Endothelial cell of umbilical vein (primary cell): ENCODE results near the gene B3GALT6. TPM values are rescaled to one million over a fixed set of nuclear protein-coding genes. Genes with fewer than 3 reads are reported as not detected.

ENCODE experiments used
- BruUV-seq: library from RNA; stranded (reverse); fragments of 400-500 nt; replicated peaks from 2 replicates; lab custom pipeline; 2021; lab: Mats Ljungman, UMichigan
- CTCF ChIA-PET: fragments of 300-600, 350-600 bp; sonication (Branson Sonifier 250); formaldehyde crosslinking; loops from one replicate; lab custom pipeline; 2021; ENCODE audit warnings: antibody characterized with exemption, inconsistent platforms; lab: Charles Lee
- POLR2A ChIA-PET: fragments of 300-600, 350-600 bp; sonication (Branson Sonifier 250); formaldehyde crosslinking; loops from one replicate; lab custom pipeline; 2021; ENCODE audit warnings: antibody characterized with exemption, inconsistent platforms; lab: Charles Lee
- DNase-seq: peaks from one replicate; pipeline ENCODE4 v3.0.0-alpha.2; 2011; ENCODE audit warnings: low read depth, low spot score
- FAIRE-seq: peaks from 2 replicates; lab custom pipeline; 2011; peaks lifted over from hg19 to GRCh38; lab: Jason Lieb, UNC
- H2AFZ ChIP-seq: 2 replicates; pipeline ENCODE4 v1.6.0; 2012; ENCODE audit warnings: low read depth, low read length, control low read depth, inconsistent platforms
- H3K27ac ChIP-seq: 2 replicates; pipeline ENCODE4 v1.5.1; 2011; ENCODE audit warnings: low read depth, mild to moderate bottlenecking, control low read depth, low read length, moderate library complexity; ENCODE audit not compliant: insufficient read depth
- H3K27me3 ChIP-seq, 2 experiments: 2 replicates each; pipeline versions ENCODE4 v1.6.0 to v1.6.1; 2011; ENCODE audit warnings: low read length in 2 of 2, mixed read lengths in 1 of 2; ENCODE audit not compliant: control insufficient read depth in 2 of 2, insufficient read depth in 2 of 2
- H3K36me3 ChIP-seq, 2 experiments: 2 replicates in 1 of 2; 3 replicates in 1 of 2; pipeline ENCODE4 v1.5.1; 2011; ENCODE audit warnings: low read length in 2 of 2, mild to moderate bottlenecking in 1 of 2, moderate library complexity in 1 of 2; ENCODE audit not compliant: control insufficient read depth in 2 of 2, insufficient read depth in 2 of 2; ENCODE audit errors: extremely low read depth in 1 of 2
- H3K4me1 ChIP-seq: 3 replicates; pipeline ENCODE4 v1.5.1; 2011; ENCODE audit warnings: mild to moderate bottlenecking, low read length; ENCODE audit not compliant: control insufficient read depth, insufficient read depth; ENCODE audit errors: extremely low read depth
- H3K4me2 ChIP-seq: 2 replicates; pipeline ENCODE4 v1.6.1; 2011; ENCODE audit warnings: low read length, control low read depth, mixed read lengths; ENCODE audit not compliant: insufficient read depth
- H3K4me3 ChIP-seq, 3 experiments: fragments of 200-600 bp in 1 of 3; sonication (generic), shearing (Covaris generic) in 1 of 3; replicated peaks in 1 of 3; 2 replicates each; pipeline ENCODE4 v1.5.1; 2011 to 2016; ENCODE audit warnings: control low read depth in 3 of 3, low read length in 3 of 3, mild to moderate bottlenecking in 2 of 3, inconsistent platforms in 1 of 3, low read depth in 1 of 3, moderate library complexity in 1 of 3; ENCODE audit not compliant: insufficient read depth in 1 of 3
- H3K79me2 ChIP-seq: 2 replicates; pipeline ENCODE4 v1.6.0; 2012; ENCODE audit warnings: low read length, inconsistent platforms; ENCODE audit not compliant: control insufficient read depth, insufficient read depth
- H3K9ac ChIP-seq: replicated peaks from 2 replicates; pipeline ENCODE3; 2011; ENCODE audit warnings: low read length, control low read depth; ENCODE audit not compliant: insufficient read depth; ENCODE audit errors: extremely low read depth
- H3K9me1 ChIP-seq: replicated peaks from 3 replicates; pipeline ENCODE4 v1.6.0; 2011; ENCODE audit warnings: mild to moderate bottlenecking, low read length; ENCODE audit not compliant: control insufficient read depth, insufficient read depth; ENCODE audit errors: extremely low read depth
- H3K9me3 ChIP-seq: replicated peaks from 2 replicates; pipeline ENCODE4 v1.5.1; 2012; ENCODE audit warnings: low read length, inconsistent platforms; ENCODE audit not compliant: control insufficient read depth, insufficient read depth
- H4K20me1 ChIP-seq: replicated peaks from 2 replicates; pipeline ENCODE3; 2011; ENCODE audit warnings: mild to moderate bottlenecking, low read length; ENCODE audit not compliant: control insufficient read depth, insufficient read depth; ENCODE audit errors: extremely low read depth
- EZH2 ChIP-seq: IDR thresholded peaks from 2 replicates; pipeline ENCODE4 v1.6.1; 2012; ENCODE audit warnings: borderline replicate concordance, low read depth, mild to moderate bottlenecking, moderate library complexity, low read length, inconsistent platforms; ENCODE audit not compliant: severe bottlenecking
- FOS ChIP-seq: IDR thresholded peaks from 2 replicates; pipeline ENCODE4 v1.6.1; 2011; ENCODE audit warnings: mild to moderate bottlenecking, low read length, moderate library complexity, borderline replicate concordance; ENCODE audit not compliant: insufficient read depth
- GATA2 ChIP-seq: IDR thresholded peaks from 2 replicates; pipeline ENCODE4 v1.7.0; 2011; ENCODE audit warnings: low read depth, mild to moderate bottlenecking, moderate library complexity, mixed read lengths, low read length; ENCODE audit not compliant: insufficient read length, insufficient read depth
- JUN ChIP-seq: IDR thresholded peaks from 2 replicates; pipeline ENCODE4 v1.6.1; 2011; ENCODE audit warnings: borderline replicate concordance, low read depth; ENCODE audit not compliant: insufficient read length, insufficient read depth
- MYC ChIP-seq: IDR thresholded peaks from one replicate; pipeline ENCODE4 v1.6.1; 2011; ENCODE audit warnings: mild to moderate bottlenecking, low read depth, low read length
- POLR2A ChIP-seq: IDR thresholded peaks from 2 replicates; pipeline ENCODE4 v1.6.1; 2012; ENCODE audit warnings: low read depth, mild to moderate bottlenecking, control low read depth, low read length
- POLR2AphosphoS5 ChIP-seq: IDR thresholded peaks from 2 replicates; pipeline ENCODE4 v1.6.1; 2012; ENCODE audit warnings: low read depth, mild to moderate bottlenecking, control low read depth, low read length, moderate library complexity; ENCODE audit not compliant: insufficient read depth
- dilution Hi-C: fragments of 300-500 bp; cut with MboI; formaldehyde crosslinking; loops from one replicate; pipeline ENCODE4 v1.15.0; 2019; ENCODE audit warnings: low sequenced_read_pairs; ENCODE audit not compliant: extremely low pct_ligation_motif_present
- intact Hi-C: fragments of 100-400 bp; cut with micrococcal nuclease; formaldehyde crosslinking; loops from one replicate; pipeline ENCODE4 v1.10.0; 2022
- polyA plus RNA-seq, 4 experiments: library from polyadenylated mRNA; depleted of rRNA in 3 of 4; stranded (reverse) in 3 of 4; unstranded in 1 of 4; fragments of >200 nt; gene quantifications; 2 replicates each; pipeline versions ENCODE4 v1.2.1 to v1.2.3, GENCODE V29; 2011 to 2012; ENCODE audit warnings: missing spikeins in 1 of 4
- total RNA-seq: library from RNA; stranded (reverse); gene quantifications from 2 replicates; pipeline ENCODE4 v1.2.3, GENCODE V29; 2021
- TF ChIP-seq, protein P1 (sequence below), 2 donors: IDR thresholded peaks; 1 replicate in 1 of 2; 2 replicates in 1 of 2; pipeline ENCODE4 v1.5.1; 2011; ENCODE audit warnings: low read length in 2 of 2, mild to moderate bottlenecking in 2 of 2, moderate library complexity in 2 of 2, control low read depth in 1 of 2, inconsistent platforms in 1 of 2, low read depth in 1 of 2; ENCODE audit not compliant: insufficient read depth in 1 of 2; ENCODE audit errors: extremely low read depth in 1 of 2
- TF ChIP-seq, protein P2 (sequence below): IDR thresholded peaks from 2 replicates; pipeline ENCODE4 v1.6.1; 2011; ENCODE audit not compliant: insufficient read depth, insufficient read length

B3GALT6 gene
- total and polyA plus RNA-seq, 2 donors (not counting 3 experiments of a cell fraction or from before 2014, with no cell fraction given), result 24.6 to 34.1 TPM

DNA sequence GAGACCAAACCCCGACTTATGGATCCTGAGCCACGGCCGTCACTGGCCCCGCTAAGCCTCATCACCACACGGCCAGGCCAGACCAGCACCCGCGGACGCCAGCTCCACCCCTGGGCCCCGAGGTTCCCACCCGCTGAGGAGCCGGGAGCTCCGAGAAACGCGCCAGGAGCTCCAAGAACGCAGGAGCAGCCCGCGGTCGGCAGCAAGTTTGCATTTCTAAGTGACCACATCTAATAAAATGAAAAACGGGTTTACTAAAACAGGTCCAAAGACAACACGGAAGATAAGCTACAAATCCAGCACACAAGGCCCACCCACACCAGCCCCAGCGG lies 22.6 kb downstream of the B3GALT6 start:
- dilution Hi-C loops (no loop called here), intact Hi-C loops (no loop called here)
- FAIRE-seq (no peak), DNase-seq (no peak)
- Histone ChIP-seq H3K4me2 (no peak overlapping the region), H3K27ac (no peak overlapping the region), H2AFZ (no peak overlapping the region), H3K9me1 (no peaks in the 10 kb centered on the region), H4K20me1 (no peaks in the 10 kb centered on the region), H3K9ac (no peak overlapping the region), H3K4me1 (no peaks in the 10 kb centered on the region), H3K4me3 (no peak overlapping the region), H3K36me3 (peaks cover 0 to 24% of the 10 kb centered on the region in 2 experiments), H3K79me2 (no peaks in the 10 kb centered on the region), H3K27me3 (no peaks in the 10 kb centered on the region), H3K9me3 (no peaks in the 10 kb centered on the region)
- no TSS peak for BruUV-seq
- CTCF ChIA-PET, result no interaction called here
- TF ChIP-seq, protein P1, sequence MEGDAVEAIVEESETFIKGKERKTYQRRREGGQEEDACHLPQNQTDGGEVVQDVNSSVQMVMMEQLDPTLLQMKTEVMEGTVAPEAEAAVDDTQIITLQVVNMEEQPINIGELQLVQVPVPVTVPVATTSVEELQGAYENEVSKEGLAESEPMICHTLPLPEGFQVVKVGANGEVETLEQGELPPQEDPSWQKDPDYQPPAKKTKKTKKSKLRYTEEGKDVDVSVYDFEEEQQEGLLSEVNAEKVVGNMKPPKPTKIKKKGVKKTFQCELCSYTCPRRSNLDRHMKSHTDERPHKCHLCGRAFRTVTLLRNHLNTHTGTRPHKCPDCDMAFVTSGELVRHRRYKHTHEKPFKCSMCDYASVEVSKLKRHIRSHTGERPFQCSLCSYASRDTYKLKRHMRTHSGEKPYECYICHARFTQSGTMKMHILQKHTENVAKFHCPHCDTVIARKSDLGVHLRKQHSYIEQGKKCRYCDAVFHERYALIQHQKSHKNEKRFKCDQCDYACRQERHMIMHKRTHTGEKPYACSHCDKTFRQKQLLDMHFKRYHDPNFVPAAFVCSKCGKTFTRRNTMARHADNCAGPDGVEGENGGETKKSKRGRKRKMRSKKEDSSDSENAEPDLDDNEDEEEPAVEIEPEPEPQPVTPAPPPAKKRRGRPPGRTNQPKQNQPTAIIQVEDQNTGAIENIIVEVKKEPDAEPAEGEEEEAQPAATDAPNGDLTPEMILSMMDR (IDR thresholded peaks at IDR 0.05; ENCODE audit: extremely low read depth in 1 of 2, insufficient read depth in 1 of 2, low read depth in 1 of 2, low read length in 2 of 2), result no peak
- TF ChIP-seq GATA2, result no peak
- TF ChIP-seq EZH2, result no peak
- TF ChIP-seq, protein P2, sequence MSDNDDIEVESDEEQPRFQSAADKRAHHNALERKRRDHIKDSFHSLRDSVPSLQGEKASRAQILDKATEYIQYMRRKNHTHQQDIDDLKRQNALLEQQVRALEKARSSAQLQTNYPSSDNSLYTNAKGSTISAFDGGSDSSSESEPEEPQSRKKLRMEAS, result no peak
- no peak for TF ChIP-seq FOS
- no peak for TF ChIP-seq POLR2A
- no peak for TF ChIP-seq JUN
- no peak for TF ChIP-seq MYC
- no peak for TF ChIP-seq POLR2AphosphoS5
- POLR2A ChIA-PET, result no interaction called here
